GM12875 (cell line): ENCODE measurements around the gene GDF11.

Source experiments
- H3K4me3 ChIP-seq: one replicate; pipeline ENCODE4 v1.5.1; 2011; ENCODE audit warnings: low read depth, low read length, control low read depth
- TF ChIP-seq, protein P1 (sequence below): IDR thresholded peaks from 2 replicates; pipeline ENCODE4 v1.5.1; 2011; ENCODE audit warnings: low read depth, mild to moderate bottlenecking, control low read depth, inconsistent platforms, low read length, moderate library complexity, borderline replicate concordance; ENCODE audit not compliant: insufficient read depth

GDF11 gene

DNA sequence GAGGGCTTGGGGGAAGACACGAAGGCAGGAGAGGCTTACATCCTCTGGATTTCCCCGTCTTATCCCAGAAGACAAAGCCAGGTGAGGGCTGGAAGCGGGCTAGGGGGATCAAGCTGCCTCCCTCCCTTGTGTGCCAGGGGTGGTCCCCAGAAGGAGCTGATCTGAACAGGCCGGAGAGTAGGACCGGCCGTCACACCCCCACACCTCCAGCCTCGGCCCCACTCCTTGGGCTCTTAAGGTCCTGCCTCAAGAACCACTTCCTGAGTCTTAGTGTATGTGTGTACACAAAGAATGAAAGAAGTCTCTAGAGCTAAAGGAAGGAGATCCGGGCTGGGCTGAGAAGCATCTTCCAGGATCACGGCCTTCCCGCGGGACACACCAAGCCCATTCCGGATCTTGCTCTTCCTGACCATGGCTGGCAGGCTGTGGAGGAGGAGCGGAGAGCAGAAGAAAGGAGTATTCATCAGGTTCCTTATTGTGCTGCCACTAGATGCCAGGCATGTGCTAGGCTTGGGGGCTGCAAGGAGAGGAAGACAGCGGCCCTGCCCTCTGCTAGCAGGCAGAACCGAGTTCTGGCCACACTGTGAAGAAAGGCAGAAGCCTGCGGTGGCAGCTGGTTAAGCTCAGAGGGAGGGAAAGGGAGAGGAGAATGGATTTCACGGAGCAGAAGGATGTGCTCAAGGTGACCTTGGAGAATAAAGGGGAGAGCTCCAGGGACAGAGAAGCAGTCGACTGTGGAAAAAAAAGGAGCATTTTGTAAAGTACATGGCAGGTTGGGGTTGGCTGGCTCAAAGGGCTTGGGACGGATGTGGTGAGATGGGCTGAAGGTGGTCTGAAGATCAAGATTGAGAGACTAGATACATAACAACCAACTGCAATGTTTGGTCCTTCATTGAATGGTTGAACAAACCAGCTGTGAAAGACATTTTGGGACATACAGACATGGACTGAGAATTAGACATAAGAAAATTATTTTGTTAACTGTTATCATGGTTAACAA lies 12.8 kb upstream of the GDF11 start:
- TF ChIP-seq, protein P1, sequence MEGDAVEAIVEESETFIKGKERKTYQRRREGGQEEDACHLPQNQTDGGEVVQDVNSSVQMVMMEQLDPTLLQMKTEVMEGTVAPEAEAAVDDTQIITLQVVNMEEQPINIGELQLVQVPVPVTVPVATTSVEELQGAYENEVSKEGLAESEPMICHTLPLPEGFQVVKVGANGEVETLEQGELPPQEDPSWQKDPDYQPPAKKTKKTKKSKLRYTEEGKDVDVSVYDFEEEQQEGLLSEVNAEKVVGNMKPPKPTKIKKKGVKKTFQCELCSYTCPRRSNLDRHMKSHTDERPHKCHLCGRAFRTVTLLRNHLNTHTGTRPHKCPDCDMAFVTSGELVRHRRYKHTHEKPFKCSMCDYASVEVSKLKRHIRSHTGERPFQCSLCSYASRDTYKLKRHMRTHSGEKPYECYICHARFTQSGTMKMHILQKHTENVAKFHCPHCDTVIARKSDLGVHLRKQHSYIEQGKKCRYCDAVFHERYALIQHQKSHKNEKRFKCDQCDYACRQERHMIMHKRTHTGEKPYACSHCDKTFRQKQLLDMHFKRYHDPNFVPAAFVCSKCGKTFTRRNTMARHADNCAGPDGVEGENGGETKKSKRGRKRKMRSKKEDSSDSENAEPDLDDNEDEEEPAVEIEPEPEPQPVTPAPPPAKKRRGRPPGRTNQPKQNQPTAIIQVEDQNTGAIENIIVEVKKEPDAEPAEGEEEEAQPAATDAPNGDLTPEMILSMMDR, result no peak
- peak overlapping the region; percentile 89 for H3K4me3 ChIP-seq

GRCh38 chr12:55732288-55732687 lies 10.6 kb upstream of the GDF11 start:
- H3K4me3 ChIP-seq, result no peak overlapping the region
- TF ChIP-seq, protein P1, result no peak

DNA sequence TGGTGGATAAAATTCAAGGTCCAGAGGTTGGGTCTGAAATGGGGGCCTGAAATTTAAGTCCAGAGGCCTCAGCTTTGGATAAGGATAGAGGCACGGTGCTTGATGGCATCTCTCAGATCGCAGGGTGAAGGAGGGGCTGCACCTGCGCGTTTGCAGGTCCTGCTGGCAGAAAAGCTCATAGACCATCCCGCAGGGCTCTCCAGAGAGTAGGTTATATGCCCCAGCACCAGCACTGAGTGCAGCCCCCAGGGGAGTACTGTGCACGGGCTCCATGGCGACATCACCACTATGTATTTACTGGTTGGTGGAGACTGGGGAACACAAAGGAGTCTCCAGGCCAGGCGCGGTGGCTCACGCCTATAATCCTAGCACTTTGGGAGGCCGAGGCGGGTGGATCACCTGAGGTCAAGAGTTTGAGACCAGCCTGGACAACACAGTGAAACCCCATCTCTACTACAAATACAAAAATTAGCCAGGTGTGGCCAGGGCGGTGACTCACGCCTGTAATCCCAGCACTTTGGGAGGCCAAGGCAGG lies 9.8 kb upstream of the GDF11 start:
- TF ChIP-seq, protein P1, result no peak
- no peak overlapping the region for H3K4me3 ChIP-seq

- no peak overlapping the region for H3K4me3 ChIP-seq
- TF ChIP-seq, protein P1, result no peak
These were observed 9.1 kb upstream of the GDF11 start for GRCh38 chr12:55733858-55734257.

DNA sequence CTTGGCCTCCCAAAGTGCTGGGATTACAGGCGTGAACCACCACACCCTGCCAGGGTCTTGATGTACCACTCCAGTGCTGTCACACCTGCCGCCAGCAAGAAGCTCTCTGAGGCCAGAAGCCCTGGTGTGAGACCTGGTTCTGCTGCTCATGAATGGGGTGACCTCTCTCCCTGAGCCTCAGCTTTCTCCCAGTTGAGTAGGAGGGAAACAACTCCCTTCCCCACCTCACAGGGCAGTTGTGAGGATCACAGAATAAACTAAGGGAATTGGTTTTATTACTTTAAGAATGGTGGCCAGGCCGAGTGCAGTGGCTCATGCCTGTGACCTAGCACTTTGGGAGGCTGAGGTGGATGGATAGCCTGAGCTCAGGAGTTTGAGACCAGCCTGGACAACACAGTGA lies 8.3 kb upstream of the GDF11 start:
- no peak overlapping the region for H3K4me3 ChIP-seq
- TF ChIP-seq, protein P1, result no peak

DNA sequence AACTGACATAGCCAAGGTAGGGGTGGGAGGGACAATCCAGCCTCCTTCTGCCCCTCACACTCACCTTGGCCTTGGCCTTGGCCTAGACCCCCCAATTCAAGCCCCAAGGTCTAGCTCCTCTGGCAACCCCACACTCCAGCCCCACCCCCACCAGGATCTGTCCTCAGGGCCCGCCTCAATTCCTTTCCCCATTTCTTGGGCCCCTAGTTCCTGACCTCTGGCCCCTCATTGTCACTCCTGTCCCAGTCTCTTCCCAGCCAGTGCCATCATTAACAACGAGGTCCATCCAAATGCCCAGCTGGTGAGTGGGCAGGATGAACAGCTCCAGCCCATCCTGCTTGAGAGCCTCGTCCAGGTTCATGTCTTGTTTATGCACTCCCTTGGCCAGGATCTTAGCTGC lies 6.8 kb upstream of the GDF11 start:
- TF ChIP-seq, protein P1, result no peak
- H3K4me3 ChIP-seq, result no peak overlapping the region
